Skeletal muscle tissue (tissue), 4 donors: ENCODE measurements around the gene KRTAP9-4. TPM values are rescaled to one million over a fixed set of nuclear protein-coding genes. Genes with fewer than 3 reads are reported as not detected.
"Not testable (repeated sequence)": the region's sequence is repeated elsewhere in the genome, so short reads cannot be mapped to it uniquely, and the experiment has no call there.

Experiments
- H3K27ac ChIP-seq: one replicate; pipeline ENCODE4 v1.7.0; 2013; ENCODE audit warnings: mild to moderate bottlenecking, low read depth, low read length, inconsistent platforms
- H3K27me3 ChIP-seq, 3 donors: one replicate each; pipeline ENCODE4 v1.7.0; 2013; ENCODE audit warnings: low read length in 3 of 3; ENCODE audit not compliant: control insufficient read depth in 3 of 3, insufficient read depth in 3 of 3
- H3K36me3 ChIP-seq, 3 donors: one replicate each; pipeline ENCODE4 v1.7.0; 2013; ENCODE audit warnings: low read length in 3 of 3; ENCODE audit not compliant: control insufficient read depth in 3 of 3, insufficient read depth in 3 of 3
- H3K4me1 ChIP-seq, 3 donors: one replicate each; pipeline ENCODE4 v1.7.0; 2013; ENCODE audit warnings: low read length in 3 of 3, mild to moderate bottlenecking in 3 of 3; ENCODE audit not compliant: control insufficient read depth in 3 of 3, insufficient read depth in 3 of 3
- H3K4me3 ChIP-seq, 3 donors: one replicate each; pipeline ENCODE4 v1.7.0; 2013; ENCODE audit warnings: low read length in 3 of 3
- H3K9ac ChIP-seq, 3 donors: one replicate each; pipeline ENCODE4 v1.7.0; 2013; ENCODE audit warnings: low read length in 3 of 3, mild to moderate bottlenecking in 3 of 3, moderate library complexity in 2 of 3, low read depth in 1 of 3
- H3K9me3 ChIP-seq, 3 donors: one replicate each; pipeline ENCODE4 v1.7.0; 2013; ENCODE audit warnings: low read length in 3 of 3; ENCODE audit not compliant: control insufficient read depth in 3 of 3
- total RNA-seq: library from RNA; depleted of rRNA; stranded (reverse); fragments of >200 nt; gene quantifications from one replicate; pipeline ENCODE4 v1.2.3, GENCODE V29; 2014
- donor health status: Osteomylitis.

The KRTAP9-4 gene
- total RNA-seq, 1 donor from 2014 or later: not detected

GRCh38 chr17:41263212-41263611 is 13.7 kb downstream of the KRTAP9-4 start:
- Histone ChIP-seq H3K4me1 (no peaks in the 10 kb centered on the region), H3K9ac (no peak overlapping the region), H3K27ac (no peak overlapping the region), H3K27me3 (peaks cover 0 to 10% (median 4%) of the 10 kb centered on the region in 3 donors), H3K4me3 (no peak overlapping the region), H3K36me3 (no peaks in the 10 kb centered on the region), H3K9me3 (no peaks in the 10 kb centered on the region)

DNA sequence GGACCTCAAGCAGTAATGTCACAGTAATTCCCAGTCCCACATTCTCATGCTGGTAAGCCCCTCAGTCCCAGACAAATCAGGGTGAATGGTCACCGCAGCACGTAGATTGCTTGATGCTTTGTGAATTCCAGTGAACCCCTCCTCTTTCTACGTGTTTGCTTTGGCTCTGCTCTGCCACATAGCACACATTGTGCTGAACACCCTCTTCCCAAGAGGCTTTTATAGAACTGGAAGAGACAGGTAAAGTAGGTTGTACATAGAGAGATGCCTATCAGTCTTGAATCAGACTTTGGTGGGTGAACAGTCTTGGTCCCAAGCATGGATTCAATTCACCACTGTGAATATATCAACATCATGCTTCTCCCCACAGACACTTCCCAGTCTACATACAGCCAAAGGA is 15.1 kb downstream of the KRTAP9-4 start:
- H3K4me1 ChIP-seq: no peaks in the 10 kb centered on the region
- no peak overlapping the region for H3K27ac ChIP-seq
- H3K9me3 ChIP-seq: no peaks in the 10 kb centered on the region
- H3K4me3 ChIP-seq: no peak overlapping the region
- no peak overlapping the region for H3K9ac ChIP-seq
- peaks cover 0 to 10% (median 4%) of the 10 kb centered on the region in 3 donors for H3K27me3 ChIP-seq
- H3K36me3 ChIP-seq: no peaks in the 10 kb centered on the region

GRCh38 chr17:41265078-41265477 is 15.6 kb downstream of the KRTAP9-4 start, which contains the start of gene KRTAP9-6:
TSS of gene KRTAP9-6 (plus strand) at chr17:41265378. CDS start at chr17:41265378, 0 bp downstream.
- Histone ChIP-seq H3K4me1 (no peaks in the 10 kb centered on the region), H3K9me3 (no peaks in the 10 kb centered on the region), H3K4me3 (no peak within 1 kb of the TSS), H3K36me3 (no peaks in the 10 kb centered on the region), H3K27ac (no peak within 1 kb of the TSS), H3K27me3 (peaks cover 0 to 10% (median 4%) of the 10 kb centered on the region in 3 donors), H3K9ac (no peak within 1 kb of the TSS)

DNA sequence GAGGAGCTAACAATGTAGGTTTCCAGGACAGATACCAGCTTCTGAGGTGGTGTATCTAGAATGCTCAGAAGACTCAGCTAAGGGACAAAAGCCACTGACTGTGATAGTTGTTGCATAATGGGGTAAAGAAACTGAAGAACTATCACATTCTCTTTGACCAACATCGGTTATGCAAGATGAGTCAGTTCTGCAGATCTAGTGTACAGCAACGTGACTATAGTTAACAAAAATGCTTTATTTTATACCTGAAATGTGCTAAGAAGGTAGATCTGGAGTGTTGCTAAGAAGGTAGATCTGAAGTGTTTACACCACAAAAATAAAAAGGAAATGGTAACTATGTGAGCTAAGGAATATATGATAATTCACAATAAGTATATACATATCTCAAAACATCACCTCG is 18.2 kb downstream of the KRTAP9-4 start:
- Histone ChIP-seq H3K9me3 (no peaks in the 10 kb centered on the region), H3K9ac (no peak overlapping the region), H3K4me3 (no peak overlapping the region), H3K27me3 (peaks cover 0 to 10% (median 4%) of the 10 kb centered on the region in 3 donors), H3K36me3 (no peaks in the 10 kb centered on the region), H3K27ac (no peak overlapping the region), H3K4me1 (no peaks in the 10 kb centered on the region)

GRCh38 chr17:41271323-41271722 is 21.8 kb downstream of the KRTAP9-4 start:
- H3K27ac ChIP-seq, H3K4me1 ChIP-seq, H3K9me3 ChIP-seq, H3K36me3 ChIP-seq, H3K9ac ChIP-seq, H3K27me3 ChIP-seq, H3K4me3 ChIP-seq: not testable (repeated sequence)

GRCh38 chr17:41271858-41272257 is 22.4 kb downstream of the KRTAP9-4 start:
- H3K36me3 ChIP-seq: no peaks in the 10 kb centered on the region
- H3K9me3 ChIP-seq: no peaks in the 10 kb centered on the region
- H3K9ac ChIP-seq: no peak overlapping the region
- no peak overlapping the region for H3K27ac ChIP-seq
- H3K27me3 ChIP-seq: peaks cover 0 to 6% (median 3%) of the 10 kb centered on the region in 3 donors
- no peaks in the 10 kb centered on the region for H3K4me1 ChIP-seq
- H3K4me3 ChIP-seq: no peak overlapping the region

DNA sequence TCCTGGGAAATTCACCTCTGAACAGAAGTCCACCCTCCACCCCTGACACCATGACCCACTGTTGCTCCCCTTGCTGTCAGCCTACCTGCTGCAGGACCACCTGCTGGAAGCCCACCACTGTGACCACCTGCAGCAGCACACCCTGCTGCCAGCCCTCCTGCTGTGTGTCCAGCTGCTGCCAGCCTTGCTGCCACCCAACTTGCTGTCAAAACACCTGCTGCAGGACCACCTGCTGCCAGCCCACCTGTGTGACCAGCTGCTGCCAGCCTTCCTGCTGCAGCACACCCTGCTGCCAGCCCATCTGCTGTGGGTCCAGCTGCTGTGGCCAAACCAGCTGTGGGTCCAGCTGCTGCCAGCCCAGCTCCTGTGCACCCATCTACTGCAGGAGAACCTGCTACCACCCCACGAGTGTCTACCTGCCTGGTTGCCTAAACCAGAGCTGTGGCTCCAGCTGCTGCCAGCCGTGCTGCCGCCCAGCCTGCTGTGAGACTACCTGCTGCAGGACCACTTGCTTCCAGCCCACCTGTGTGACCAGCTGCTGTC is 26.2 kb downstream of the KRTAP9-4 start, which contains the start of gene KRTAP9-7:
Gene KRTAP9-7, plus strand, starts transcription at position 51 of the 543 bp plus-strand sequence. Its CDS starts 0 bp downstream, at position 51.
- not testable (repeated sequence) for H3K9me3 ChIP-seq, H3K27ac ChIP-seq, H3K27me3 ChIP-seq, H3K4me3 ChIP-seq, H3K36me3 ChIP-seq, H3K4me1 ChIP-seq, H3K9ac ChIP-seq

DNA sequence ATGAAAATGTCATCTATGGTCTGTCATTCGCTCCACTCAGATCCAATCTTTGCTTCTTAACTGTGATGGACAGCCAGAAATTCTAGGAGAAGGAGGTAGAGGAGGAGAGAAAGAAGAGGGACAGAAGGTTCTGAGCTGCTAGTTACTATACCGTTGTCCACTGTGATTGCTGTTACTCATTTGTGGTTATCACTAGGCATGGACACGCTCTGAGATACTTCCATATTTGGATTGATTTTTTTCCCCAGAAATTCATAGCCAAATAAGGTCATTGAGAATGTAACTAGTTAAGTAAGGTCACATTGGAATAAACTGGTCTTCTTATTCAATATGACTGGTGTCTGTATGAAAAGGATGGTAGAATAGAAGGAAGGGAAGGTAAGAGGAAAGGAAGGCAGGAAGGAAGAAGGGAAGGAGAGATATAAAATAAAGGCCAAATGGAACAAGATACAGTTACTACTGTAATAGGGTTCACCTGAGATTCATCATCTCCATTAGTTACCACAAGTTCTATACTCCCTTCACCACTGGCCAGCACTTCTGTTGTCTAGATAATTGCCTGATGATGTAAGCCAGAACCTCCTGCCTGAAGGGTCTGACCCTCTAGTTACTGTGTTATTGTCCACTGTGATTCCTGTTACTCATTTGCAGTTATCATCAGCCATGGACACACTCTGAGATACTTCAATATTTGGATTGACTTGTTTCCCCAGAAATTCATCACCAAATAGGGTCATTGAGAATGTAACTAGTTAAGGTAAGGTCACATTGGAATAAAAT is 28.9 kb downstream of the KRTAP9-4 start:
- no peak overlapping the region for H3K27ac ChIP-seq
- H3K36me3 ChIP-seq: no peaks in the 10 kb centered on the region
- H3K4me3 ChIP-seq: no peak overlapping the region
- H3K9me3 ChIP-seq: peaks cover 0 to 3% (median 0%) of the 10 kb centered on the region in 3 donors
- H3K27me3 ChIP-seq: peaks cover 2 to 11% (median 9%) of the 10 kb centered on the region in 3 donors
- H3K4me1 ChIP-seq: no peaks in the 10 kb centered on the region
- no peak overlapping the region for H3K9ac ChIP-seq

DNA sequence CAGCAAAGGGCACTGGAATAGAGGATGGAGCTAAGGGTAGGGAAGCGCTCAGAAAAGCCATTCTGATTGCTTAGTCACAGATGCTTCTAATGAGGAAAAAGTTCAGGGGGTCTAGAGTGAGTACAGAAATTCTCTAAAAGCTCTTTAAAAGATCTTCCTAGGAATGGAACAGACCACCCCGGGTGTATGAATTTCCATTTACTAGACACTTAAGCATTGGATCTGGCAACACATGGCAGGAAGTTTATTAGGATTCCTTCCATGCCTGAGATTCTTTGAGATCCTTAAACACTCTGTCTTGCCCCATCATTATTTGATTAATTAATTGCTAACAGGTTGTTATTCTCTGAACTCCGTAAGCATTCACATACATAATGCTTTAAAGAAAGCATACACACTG is 34.6 kb downstream of the KRTAP9-4 start:
- peaks cover 5 to 10% (median 6%) of the 10 kb centered on the region in 3 donors for H3K27me3 ChIP-seq
- peaks cover 0 to 3% (median 0%) of the 10 kb centered on the region in 3 donors for H3K9me3 ChIP-seq
- H3K27ac ChIP-seq: no peak overlapping the region
- no peaks in the 10 kb centered on the region for H3K36me3 ChIP-seq
- no peak overlapping the region for H3K9ac ChIP-seq
- H3K4me1 ChIP-seq: no peaks in the 10 kb centered on the region
- no peak overlapping the region for H3K4me3 ChIP-seq

DNA sequence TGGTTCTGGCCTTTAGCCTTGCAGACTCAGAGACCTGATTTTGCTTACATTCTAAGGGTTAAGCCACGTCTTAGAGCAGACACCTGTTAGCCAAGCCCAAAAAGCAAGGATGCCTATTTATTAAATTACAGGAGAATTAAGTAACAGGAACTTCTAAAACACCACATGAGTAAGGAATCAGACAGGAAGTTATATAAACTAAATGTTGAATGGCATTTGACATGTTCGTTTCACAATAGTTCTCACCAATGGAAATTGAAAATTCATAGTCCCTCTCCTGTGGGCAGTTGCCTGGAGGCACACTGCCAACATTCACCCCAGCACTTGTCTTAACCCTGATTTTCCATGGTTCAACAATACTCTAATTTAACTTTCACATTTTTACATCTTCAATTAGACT is 35.1 kb downstream of the KRTAP9-4 start:
- Histone ChIP-seq H3K27ac (no peak overlapping the region), H3K9me3 (peaks cover 0 to 3% (median 0%) of the 10 kb centered on the region in 3 donors), H3K36me3 (no peaks in the 10 kb centered on the region), H3K9ac (no peak overlapping the region), H3K4me1 (no peaks in the 10 kb centered on the region), H3K4me3 (no peak overlapping the region), H3K27me3 (peaks cover 5 to 10% (median 6%) of the 10 kb centered on the region in 3 donors)
